Nephron (organoid): ENCODE data around the gene TELO2.

Experiments
- H3K27ac Mint-ChIP-seq, 3 experiments: 2 replicates each; pipeline ENCODE4 v1.8.0; 2020; ENCODE audit warnings: mixed read lengths in 3 of 3, mild to moderate bottlenecking in 2 of 3, moderate library complexity in 1 of 3
- H3K27me3 Mint-ChIP-seq: 2 replicates; pipeline ENCODE4 v1.8.0; 2021; ENCODE audit warnings: low read depth, mild to moderate bottlenecking, moderate library complexity, mixed read lengths
- H3K36me3 Mint-ChIP-seq: 2 replicates; pipeline ENCODE4 v1.8.0; 2020; ENCODE audit warnings: low read depth, mixed read lengths
- H3K4me1 Mint-ChIP-seq: 2 replicates; pipeline ENCODE4 v1.8.0; 2020; ENCODE audit warnings: mixed read lengths
- H3K4me3 Mint-ChIP-seq, 3 experiments: 2 replicates each; pipeline ENCODE4 v1.8.0; 2020; ENCODE audit warnings: mild to moderate bottlenecking in 3 of 3, mixed read lengths in 3 of 3, moderate library complexity in 2 of 3
- H3K9me3 Mint-ChIP-seq: 2 replicates; pipeline ENCODE4 v1.8.0; 2020; ENCODE audit warnings: mixed read lengths
- TF ChIP-seq, protein P1 (sequence below), 3 experiments: fragments of 200-600 bp; sonication (generic); IDR thresholded peaks; one replicate each; pipeline ENCODE4 v1.5.0; 2021; ENCODE audit warnings: antibody characterized with exemption in 3 of 3; ENCODE audit not compliant: unreplicated experiment in 3 of 3

TELO2 gene

DNA sequence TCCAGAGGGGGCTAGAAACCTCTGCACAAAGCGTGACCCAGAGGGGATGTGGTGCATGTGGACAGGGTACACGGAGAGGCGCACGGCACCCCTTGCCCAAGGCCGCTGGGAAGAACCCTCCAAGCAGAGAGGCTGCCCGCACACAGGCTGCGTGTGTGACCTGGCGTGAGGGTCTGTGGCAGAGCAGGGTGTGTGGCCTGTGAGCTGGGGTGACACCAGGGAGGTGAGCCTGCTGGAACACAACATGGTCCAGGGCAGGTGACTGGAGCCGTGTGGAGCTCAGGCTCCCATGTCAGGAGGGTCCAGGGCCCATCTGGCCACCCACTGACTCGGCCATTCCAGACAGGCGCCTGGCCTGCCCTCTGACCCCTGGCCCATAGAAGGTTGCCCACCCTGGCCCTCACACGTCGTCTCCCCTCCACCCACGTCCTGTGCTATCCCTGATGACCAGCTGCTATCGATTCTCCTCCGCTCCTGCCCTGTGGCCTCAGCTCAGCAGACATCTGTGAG, 25.5 kb downstream of the TELO2 start:
- TF ChIP-seq, protein P1, sequence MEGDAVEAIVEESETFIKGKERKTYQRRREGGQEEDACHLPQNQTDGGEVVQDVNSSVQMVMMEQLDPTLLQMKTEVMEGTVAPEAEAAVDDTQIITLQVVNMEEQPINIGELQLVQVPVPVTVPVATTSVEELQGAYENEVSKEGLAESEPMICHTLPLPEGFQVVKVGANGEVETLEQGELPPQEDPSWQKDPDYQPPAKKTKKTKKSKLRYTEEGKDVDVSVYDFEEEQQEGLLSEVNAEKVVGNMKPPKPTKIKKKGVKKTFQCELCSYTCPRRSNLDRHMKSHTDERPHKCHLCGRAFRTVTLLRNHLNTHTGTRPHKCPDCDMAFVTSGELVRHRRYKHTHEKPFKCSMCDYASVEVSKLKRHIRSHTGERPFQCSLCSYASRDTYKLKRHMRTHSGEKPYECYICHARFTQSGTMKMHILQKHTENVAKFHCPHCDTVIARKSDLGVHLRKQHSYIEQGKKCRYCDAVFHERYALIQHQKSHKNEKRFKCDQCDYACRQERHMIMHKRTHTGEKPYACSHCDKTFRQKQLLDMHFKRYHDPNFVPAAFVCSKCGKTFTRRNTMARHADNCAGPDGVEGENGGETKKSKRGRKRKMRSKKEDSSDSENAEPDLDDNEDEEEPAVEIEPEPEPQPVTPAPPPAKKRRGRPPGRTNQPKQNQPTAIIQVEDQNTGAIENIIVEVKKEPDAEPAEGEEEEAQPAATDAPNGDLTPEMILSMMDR (IDR thresholded peaks at IDR 0.05; ENCODE audit: unreplicated experiment in 3 of 3): no peak
- peaks cover 10% of the 10 kb centered on the region for H3K9me3 Mint-ChIP-seq
- no peak overlapping the region for H3K4me3 Mint-ChIP-seq
- no peak overlapping the region for H3K27ac Mint-ChIP-seq
- no peaks in the 10 kb centered on the region for H3K4me1 Mint-ChIP-seq
- H3K27me3 Mint-ChIP-seq: no peaks in the 10 kb centered on the region
- H3K36me3 Mint-ChIP-seq: peaks cover 37% of the 10 kb centered on the region

DNA sequence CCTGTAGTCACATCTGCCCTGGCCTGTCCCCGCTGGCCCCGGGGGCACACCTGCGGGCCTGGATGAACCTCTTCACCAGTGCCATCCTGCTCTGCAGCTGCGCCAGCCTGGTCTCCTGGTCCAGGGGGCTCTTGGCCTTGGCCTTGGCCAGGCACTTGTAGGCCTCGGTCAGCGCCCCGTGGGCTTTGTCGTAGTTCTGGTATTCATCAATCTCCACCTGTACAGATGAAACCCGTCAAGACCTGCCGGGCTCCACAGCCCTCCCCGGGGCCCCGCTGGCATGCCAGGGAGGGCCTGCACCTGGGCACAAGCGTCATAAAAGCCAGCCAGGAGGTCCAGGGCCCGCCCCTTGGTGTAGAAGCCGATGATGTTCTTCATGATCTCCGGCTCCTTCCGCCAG, 26.7 kb downstream of the TELO2 start:
- Mint-ChIP-seq H3K27me3 (no peaks in the 10 kb centered on the region), H3K27ac (no peak overlapping the region), H3K4me1 (no peaks in the 10 kb centered on the region), H3K36me3 (peaks cover 31% of the 10 kb centered on the region), H3K4me3 (no peak overlapping the region), H3K9me3 (peaks cover 5% of the 10 kb centered on the region)
- TF ChIP-seq, protein P1 (IDR thresholded peaks at IDR 0.05; ENCODE audit: unreplicated experiment in 3 of 3): no peak

DNA sequence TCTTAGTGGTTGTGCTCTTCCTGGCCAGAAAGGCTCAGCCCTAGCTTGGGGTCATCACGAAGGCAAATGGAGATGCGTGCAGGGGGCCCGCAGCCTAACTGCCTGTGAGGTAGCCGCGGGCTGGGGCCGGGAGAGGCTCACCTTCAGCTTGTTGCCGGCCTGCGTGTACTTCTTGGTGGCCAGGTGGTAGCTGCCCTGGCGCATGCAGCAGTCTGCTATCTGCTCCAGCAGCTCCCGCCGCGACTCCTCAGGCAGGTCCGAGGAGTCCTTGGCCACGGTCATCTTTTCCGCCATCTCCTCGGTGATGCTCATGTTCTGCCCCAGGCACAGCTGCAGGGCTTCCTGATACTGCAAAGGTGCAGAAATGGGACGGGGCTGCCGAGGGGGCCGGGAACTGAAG, 27.3 kb downstream of the TELO2 start:
- Mint-ChIP-seq H3K4me3 (no peak overlapping the region), H3K27ac (no peak overlapping the region), H3K36me3 (peaks cover 25% of the 10 kb centered on the region), H3K4me1 (no peaks in the 10 kb centered on the region), H3K27me3 (no peaks in the 10 kb centered on the region), H3K9me3 (peaks cover 2% of the 10 kb centered on the region)
- TF ChIP-seq, protein P1 (IDR thresholded peaks at IDR 0.05; ENCODE audit: unreplicated experiment in 3 of 3): no peak

- Mint-ChIP-seq H3K4me1 (peaks cover 4% of the 10 kb centered on the region), H3K4me3 (no peak overlapping the region), H3K27ac (no peak overlapping the region), H3K36me3 (peaks cover 8% of the 10 kb centered on the region), H3K9me3 (no peaks in the 10 kb centered on the region), H3K27me3 (no peaks in the 10 kb centered on the region)
- TF ChIP-seq, protein P1 (IDR thresholded peaks at IDR 0.05; ENCODE audit: unreplicated experiment in 3 of 3): no peak
Measured at GRCh38 chr16:1523581-1524245, 30.6 kb downstream of the TELO2 start.

- Mint-ChIP-seq H3K4me1 (peaks cover 5% of the 10 kb centered on the region), H3K36me3 (peaks cover 5% of the 10 kb centered on the region), H3K9me3 (no peaks in the 10 kb centered on the region), H3K4me3 (no peak overlapping the region), H3K27ac (no peak overlapping the region), H3K27me3 (no peaks in the 10 kb centered on the region)
- TF ChIP-seq, protein P1 (IDR thresholded peaks at IDR 0.05; ENCODE audit: unreplicated experiment in 3 of 3): no peak
Measured at GRCh38 chr16:1524366-1524765, 31.2 kb downstream of the TELO2 start.
